T47D (cell line): Measurements from ENCODE around the gene RNF44.
A peak's percentile ranks its signal among the peaks of the same experiment; 100 is the strongest.
"Not testable (repeated sequence)": the region's sequence is repeated elsewhere in the genome, so short reads cannot be mapped to it uniquely, and the experiment has no call there.

ENCODE experiments used
- DNase-seq, 2 experiments: peaks; one replicate each; pipeline versions ENCODE4 v3.0.0 to v3.0.0-alpha.2; 2011 to 2012; ENCODE audit warnings: low read depth in 1 of 2, low spot score in 1 of 2
- JUND ChIP-seq: IDR thresholded peaks from 2 replicates; pipeline ENCODE4 v1.6.1; 2012; ENCODE audit warnings: low read depth
- in situ Hi-C: cut with HindIII; loops from 2 replicates; pipeline ENCODE4 v1.10.0; 2016; ENCODE audit warnings: low sequenced_read_pairs, low pct_unique_long_range_greater_than_20kb

Gene RNF44

DNA sequence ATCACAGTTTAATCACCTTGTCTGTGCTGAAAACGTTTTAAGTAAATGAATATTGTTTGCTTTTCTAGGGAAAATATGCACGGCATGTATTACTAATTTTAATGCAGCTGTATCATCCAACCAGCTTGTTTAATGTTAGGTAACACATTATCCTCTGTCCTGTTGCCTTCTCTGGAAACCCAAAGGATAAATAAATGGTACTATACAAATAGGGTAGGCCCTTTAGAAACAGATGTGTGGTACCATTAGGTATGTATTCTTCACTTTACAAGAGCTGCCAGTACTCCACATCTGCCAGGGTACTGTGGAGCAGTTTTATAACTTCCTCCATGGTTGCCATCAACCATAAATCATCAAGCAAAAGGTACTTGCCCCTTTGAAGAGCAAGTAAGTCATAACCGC, 46.1 kb downstream of the RNF44 start:
- DNase-seq = peak in 1 of 2 experiments; percentile 40
- TF ChIP-seq JUND = no peak
- in situ Hi-C loops = no loop called here

DNA sequence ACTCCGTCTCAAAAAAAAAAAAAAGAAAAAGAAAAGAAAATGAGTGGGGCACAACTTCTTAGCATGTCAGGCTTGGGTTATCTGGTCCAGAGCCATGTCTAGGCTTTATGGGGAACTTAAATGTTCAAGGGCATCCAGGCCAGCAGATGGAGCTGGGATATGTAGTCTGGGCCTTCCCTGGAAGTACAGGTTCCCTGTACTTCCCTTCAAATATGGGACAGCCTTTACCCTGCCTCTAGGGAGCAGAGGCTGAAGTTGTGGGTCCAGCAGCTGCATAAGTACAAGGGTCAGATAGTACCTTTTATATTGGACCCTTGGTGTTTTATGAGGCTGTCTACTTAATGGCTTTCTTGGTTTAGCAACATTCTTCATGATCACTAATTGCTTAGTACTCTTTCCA, 46.9 kb downstream of the RNF44 start:
- TF ChIP-seq JUND = no peak
- DNase-seq = peak in 1 of 2 experiments; percentile 50
- in situ Hi-C loops = no loop called here

DNA sequence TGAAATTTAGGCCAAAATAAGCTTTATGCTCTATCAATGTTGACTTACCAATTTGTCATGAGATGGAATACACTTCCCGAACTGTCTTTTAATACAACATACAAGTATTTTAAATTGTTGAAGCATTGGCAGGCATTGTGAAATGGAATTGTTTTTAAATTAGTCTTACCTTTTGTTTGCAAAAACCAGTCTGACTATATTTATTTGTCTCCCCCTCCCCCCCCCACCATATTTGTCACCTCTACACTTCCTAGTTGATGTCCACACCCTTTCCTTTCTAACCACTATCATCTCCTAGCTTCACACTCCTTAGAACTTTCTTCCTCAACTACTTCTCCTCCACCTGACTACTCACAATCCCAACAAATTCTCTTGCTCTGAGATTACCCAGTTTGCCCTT, 48.1 kb downstream of the RNF44 start:
- no peak for DNase-seq
- in situ Hi-C loops = no loop called here
- TF ChIP-seq JUND = no peak

DNA sequence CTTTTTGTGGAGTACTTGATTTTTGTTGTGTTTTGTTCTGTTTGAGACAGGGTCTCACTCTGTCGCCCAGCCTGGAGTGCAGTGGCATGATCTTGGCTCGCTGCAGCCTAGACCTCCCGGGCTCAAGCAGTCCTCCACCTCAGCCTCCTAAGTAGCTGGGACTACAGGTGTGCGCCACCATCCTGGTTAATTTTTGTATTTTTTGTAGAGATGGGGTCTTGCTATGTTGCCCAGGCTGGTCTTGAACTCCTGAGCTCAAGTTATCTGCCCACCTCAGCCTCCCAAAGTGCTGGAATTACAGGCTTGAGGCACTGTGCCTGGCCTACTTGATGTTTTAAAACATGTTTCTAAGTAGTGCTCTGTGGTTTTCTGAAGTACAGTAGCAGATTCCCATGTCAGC, 50.0 kb downstream of the RNF44 start:
- in situ Hi-C loops, DNase-seq: not testable (repeated sequence)

DNA sequence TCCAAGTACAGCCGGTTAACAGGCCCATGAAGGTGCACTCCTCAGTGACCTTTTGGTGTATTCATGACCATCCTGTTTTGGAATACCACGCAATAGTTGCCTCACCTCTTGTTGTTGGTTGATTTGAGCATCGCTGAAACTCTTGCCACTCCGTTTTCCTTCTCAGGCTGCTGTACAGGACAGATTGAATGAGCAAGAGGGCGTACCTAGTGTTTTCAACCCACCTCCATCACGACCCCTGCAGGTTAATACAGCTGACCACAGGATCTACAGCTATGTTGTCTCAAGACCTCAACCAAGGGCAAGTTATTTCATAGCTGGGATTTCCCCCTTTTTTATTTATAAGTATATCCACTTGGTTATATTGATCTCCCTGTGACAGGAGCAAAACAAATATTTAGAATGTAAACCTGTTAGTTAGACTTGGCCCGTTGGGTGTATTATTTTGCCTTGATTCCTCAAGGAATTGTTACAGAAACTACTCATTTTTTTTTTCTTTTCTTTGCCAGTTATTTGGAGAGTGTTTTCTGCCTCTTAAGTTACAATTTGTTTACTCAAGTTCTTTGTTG, 50.9 kb downstream of the RNF44 start:
- in situ Hi-C loops = no loop called here
- no peak for TF ChIP-seq JUND
- peak in 1 of 2 experiments; percentile 31 for DNase-seq

DNA sequence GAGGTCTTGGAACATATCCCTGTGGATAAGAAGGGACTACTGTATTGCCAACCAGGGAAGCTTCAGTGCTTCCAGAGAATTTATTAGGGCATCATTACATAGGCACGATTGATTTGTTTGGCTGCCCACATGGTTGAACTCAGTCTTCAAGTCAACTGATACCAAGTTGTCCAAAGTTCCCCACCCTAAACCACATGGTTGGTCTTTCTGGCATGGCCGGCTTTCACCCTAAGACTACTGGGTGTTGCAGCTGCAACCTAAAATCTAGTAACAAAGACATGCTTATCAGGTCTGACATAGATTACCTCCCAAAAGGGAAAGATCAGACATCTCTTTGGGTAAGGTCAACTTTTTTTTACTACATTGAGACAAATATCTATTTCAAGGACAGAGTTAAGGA, 52.0 kb downstream of the RNF44 start:
- in situ Hi-C loops = no loop called here
- DNase-seq = no peak
- TF ChIP-seq JUND = no peak

DNA sequence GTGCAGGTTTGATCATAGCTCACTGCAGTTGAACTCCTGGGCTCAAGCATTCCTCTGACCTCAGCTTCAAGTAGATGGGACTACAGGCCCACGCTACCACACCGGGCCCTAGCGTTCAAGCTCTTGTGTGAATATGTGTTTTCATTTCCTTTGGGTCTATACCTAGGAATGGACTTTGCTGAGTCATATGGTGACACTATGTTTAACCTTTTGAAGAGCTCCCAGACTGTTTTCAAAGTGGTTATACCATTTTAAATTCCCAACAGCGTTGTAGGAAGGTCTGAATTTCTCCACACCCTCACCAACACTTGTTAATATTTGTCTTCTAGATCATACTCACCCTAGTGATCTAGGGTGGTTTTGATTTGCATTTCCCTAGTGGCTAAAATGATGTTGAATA, 55.5 kb downstream of the RNF44 start:
- TF ChIP-seq JUND = no peak
- no peak for DNase-seq
- in situ Hi-C loops = no loop called here
